HuH-7.5 (cell line): ENCODE data around the gene TNS3.

Experiments
- DNase-seq: peaks from one replicate; pipeline ENCODE4 v3.0.0; 2011; ENCODE audit warnings: low spot score

Gene TNS3

DNA sequence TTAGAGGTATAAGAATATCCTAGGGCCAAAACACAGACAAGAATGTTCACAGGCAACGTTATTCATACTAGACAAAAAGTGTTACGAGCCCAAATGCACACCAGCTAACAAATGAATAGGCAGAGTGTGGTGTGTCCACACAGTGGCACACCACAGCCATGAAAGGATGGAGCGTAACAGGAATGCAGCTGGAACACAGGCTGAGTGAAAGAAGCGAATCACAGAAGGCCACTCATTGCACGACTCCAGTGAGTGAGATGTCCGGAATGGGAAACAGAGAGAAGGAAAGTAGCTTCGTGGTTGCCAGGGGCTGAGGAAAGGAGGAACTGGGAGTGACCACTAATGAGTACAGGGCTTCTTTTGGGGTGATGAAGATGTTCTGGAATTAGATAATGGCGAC is 198.8 kb downstream of the TNS3 start:
- no peak for DNase-seq

GRCh38 chr7:47382200-47382599 is 199.7 kb downstream of the TNS3 start:
- no peak for DNase-seq

GRCh38 chr7:47381134-47381495 is 200.8 kb downstream of the TNS3 start:
- no peak for DNase-seq

DNA sequence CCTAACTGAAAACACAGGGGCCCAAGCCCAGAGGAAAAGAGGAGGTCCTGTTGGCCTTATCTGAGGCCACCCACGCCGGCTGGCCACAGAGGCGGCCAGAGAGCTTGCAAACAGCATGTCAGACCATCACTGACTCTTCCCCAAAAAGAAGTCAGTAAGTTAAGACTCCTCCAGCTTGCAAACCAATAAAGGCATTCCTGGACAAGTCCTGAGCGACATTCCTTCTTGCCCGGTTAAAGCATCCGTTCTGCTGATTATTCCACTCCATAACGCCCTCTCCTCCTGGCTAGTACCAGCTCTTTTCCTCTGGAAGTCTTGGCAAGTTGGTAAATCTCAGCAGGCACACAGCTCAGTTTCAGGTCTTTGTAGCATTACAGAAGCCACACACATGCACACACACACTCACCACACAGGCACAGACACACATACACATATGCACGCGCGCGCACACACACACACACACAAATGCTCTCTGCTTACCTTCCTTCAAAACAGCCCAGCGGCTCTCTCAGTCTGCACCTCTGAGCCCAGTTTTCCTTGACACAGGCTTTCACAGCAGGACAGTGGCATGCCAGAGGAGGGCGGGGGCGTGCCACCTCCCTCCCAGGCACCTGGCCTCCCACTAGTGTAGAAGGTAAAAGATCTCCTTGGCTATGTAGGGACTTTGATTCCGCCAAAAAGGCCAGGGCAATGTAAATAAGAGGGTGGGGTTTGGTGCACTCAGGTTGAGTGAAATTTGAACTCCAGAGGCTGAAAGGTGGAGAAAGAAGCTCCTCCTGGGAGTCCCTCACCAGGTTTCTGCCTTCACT is 201.4 kb downstream of the TNS3 start:
- DNase-seq = no peak

DNA sequence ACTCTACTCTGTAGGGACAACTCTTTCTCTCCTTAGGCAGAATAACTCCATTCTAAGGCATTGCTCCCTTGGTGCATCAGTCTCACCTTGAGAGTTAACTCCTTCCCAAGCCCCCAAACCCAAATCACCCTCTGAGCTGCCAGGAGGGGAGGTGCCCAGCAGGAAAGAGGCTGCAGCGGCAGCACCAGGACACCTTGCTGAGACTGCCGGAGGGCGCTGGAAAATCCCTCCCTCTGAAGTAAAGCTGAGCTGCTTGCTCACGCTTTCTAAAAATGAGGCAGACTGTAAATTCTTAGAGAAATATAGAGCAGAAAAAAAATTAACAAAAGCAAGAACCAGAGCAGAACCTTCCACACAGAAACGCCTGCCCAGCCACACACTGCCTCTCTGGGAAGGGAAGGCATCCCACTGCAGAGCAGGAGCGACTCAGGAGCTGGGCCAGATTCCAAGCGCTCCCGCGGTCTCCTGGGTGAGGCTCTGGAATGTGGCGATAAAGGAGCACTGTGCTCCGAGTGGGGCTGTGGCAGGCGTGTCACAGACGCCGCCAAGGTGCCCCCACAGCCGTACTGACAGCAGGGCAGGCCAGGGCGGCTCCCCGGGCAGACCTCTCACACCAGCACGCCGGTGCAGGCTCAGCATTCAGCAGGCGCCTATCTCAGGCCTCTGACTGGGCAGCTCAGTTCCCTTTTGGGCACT is 202.1 kb downstream of the TNS3 start:
- DNase-seq = no peak

GRCh38 chr7:47378728-47379395 is 203.0 kb downstream of the TNS3 start:
- DNase-seq = no peak

- no peak for DNase-seq
Measured at GRCh38 chr7:47377741-47378140, 204.2 kb downstream of the TNS3 start.

DNA sequence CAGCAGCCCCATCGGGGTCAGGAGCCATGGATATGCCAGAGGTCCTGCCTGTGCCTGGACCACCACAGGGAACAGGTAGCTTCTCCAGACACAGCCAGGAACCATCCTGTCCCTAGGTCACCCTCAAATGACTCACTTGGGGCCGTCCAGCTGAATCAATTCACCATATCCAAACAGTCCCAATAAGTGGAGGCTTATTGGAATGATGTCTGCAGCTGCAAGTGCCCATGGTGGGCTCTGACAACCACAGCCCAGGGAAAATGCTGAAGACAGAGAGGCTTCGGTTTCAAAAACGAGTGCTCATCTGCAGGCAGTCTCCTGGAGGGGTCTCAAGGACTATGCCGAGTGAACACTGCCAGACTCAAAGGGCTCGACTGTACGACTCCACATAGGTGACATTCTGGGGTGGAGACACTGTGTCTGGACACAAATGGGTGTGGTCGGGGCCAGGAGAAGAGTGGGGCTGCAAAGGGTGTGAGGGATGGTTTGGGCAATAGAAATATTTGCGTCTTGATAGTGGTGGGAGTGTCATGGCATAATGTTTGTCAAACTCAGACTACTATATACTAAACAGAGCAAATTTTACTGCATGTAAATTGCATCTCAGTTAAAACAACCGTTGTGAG is 204.8 kb downstream of the TNS3 start:
- no peak for DNase-seq

GRCh38 chr7:47375121-47375938 is 206.6 kb downstream of the TNS3 start:
- DNase-seq = no peak

GRCh38 chr7:47374538-47374937 is 207.4 kb downstream of the TNS3 start:
- no peak for DNase-seq

GRCh38 chr7:47373871-47374451 is 207.9 kb downstream of the TNS3 start:
- DNase-seq = no peak

DNA sequence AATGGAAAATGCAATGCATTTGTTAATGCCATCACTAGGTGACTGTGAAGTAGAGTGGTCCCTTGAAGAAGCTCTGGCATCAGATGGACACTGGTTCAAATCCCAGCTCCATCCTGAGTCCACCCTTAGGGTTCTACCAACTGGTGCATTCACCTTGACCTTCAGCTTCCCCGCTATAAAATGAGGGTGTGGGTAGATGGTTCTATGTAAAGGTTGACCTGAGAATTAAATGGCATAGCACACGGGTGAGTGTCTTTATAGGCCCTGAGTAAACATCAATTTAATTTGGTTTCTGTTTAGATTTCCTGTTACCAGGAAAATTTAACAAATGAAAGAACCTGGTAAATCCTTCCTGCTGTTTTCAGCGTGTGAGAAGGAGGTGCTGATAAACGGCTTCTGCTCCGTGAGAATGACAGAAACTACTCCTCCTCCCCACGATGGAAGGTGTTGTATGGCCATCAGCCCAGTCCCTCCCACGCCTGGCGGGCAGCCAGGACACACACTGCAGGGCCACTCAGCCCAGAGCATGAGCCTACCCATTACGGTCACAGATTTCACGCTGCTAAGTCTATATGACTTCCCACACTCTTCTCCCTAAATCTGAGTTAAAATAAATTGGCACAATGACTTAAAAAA is 210.1 kb downstream of the TNS3 start:
- DNase-seq = peak; percentile 44

GRCh38 chr7:47371317-47371716 is 210.6 kb downstream of the TNS3 start:
- no peak for DNase-seq

GRCh38 chr7:47370461-47371042 is 211.4 kb downstream of the TNS3 start:
- DNase-seq = no peak

DNA sequence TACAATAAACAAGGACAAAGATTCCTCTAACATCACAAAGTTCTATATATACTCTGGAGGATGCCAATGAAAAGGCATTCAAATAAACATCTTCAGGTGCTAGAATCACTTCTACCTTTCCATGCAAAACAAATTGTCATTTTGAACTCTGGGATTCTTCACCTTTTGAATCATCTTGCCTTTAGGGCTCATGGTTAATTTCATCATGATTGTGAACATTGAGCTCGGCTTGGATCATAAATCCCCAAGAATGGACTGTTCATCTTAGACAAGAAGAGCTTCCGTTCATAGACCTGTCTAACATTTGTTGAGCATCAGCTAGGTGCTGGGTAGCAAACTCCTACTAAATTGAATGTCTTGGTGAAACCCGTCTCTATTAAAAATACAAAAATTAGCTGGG is 212.2 kb downstream of the TNS3 start:
- DNase-seq = no peak

- no peak for DNase-seq
Measured at GRCh38 chr7:47368190-47368812, 213.6 kb downstream of the TNS3 start.

- no peak for DNase-seq
Measured at GRCh38 chr7:47367369-47367768, 214.5 kb downstream of the TNS3 start.

DNA sequence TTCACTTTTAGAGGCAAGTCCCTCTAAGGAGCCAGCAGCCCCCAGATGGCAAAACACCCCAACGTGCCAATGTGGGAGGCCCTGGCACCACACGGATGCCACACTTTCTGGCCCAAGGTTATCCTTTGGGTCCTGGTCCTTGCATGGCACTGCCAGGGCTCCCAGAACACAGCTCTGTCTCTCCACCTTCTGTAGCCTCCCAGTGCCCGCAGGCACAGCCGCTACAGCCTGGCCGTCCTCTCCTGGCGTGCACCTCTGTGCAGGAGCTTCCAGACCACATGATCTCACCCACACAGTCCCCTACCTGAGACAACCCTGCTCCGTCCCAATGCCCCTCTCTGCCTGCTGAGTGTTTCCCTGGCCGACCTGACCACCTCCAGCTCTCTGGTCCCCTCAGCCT is 215.0 kb downstream of the TNS3 start:
- no peak for DNase-seq

GRCh38 chr7:47366211-47366610 is 215.7 kb downstream of the TNS3 start:
- DNase-seq = no peak

- DNase-seq = no peak
Measured at GRCh38 chr7:47362984-47363383, 218.9 kb downstream of the TNS3 start.
